Neuronal stem cell (in vitro differentiated cells): ENCODE results near the gene PHLDB1.

Experiments
- DNase-seq: peaks from one replicate; pipeline ENCODE4 v3.0.0-alpha.2; 2013; ENCODE audit warnings: low spot score
- H2AFZ ChIP-seq: one replicate; pipeline ENCODE4 v1.6.1; 2013; ENCODE audit warnings: mild to moderate bottlenecking, low read length, inconsistent platforms
- H2AK5ac ChIP-seq: 2 replicates; pipeline ENCODE4 v1.6.1; 2013; ENCODE audit warnings: low read depth, mild to moderate bottlenecking, inconsistent platforms, low read length, moderate library complexity, mixed read lengths
- H2BK120ac ChIP-seq: 2 replicates; pipeline ENCODE4 v1.6.1; 2013; ENCODE audit warnings: low read depth, mild to moderate bottlenecking, inconsistent platforms, low read length, moderate library complexity, mixed read lengths
- H2BK12ac ChIP-seq: one replicate; pipeline ENCODE4 v1.6.1; 2013; ENCODE audit warnings: low read length, inconsistent platforms
- H2BK15ac ChIP-seq: 2 replicates; pipeline ENCODE4 v1.6.1; 2013; ENCODE audit warnings: mild to moderate bottlenecking, low read length, inconsistent platforms, mixed read lengths
- H2BK5ac ChIP-seq: one replicate; pipeline ENCODE4 v1.6.1; 2013; ENCODE audit warnings: inconsistent platforms, mild to moderate bottlenecking, low read length, moderate library complexity
- H3K14ac ChIP-seq: one replicate; pipeline ENCODE4 v1.6.1; 2013; ENCODE audit warnings: low read length, inconsistent platforms
- H3K18ac ChIP-seq: 2 replicates; pipeline ENCODE4 v1.6.1; 2013; ENCODE audit warnings: low read length, inconsistent platforms
- H3K23ac ChIP-seq: 2 replicates; pipeline ENCODE4 v1.6.1; 2013; ENCODE audit warnings: low read depth, mild to moderate bottlenecking, mixed read lengths, low read length, inconsistent platforms; ENCODE audit not compliant: poor library complexity
- H3K27ac ChIP-seq: replicated peaks from 3 replicates; pipeline ENCODE4 v1.5.1; 2013; ENCODE audit warnings: low read length, inconsistent platforms
- H3K27me3 ChIP-seq, 3 experiments: 2 replicates each; pipeline ENCODE4 v1.6.1; 2013; ENCODE audit warnings: low read length in 3 of 3, mild to moderate bottlenecking in 2 of 3, inconsistent platforms in 1 of 3, low read depth in 1 of 3, mixed read lengths in 1 of 3, moderate library complexity in 1 of 3; ENCODE audit not compliant: control insufficient read depth in 3 of 3, insufficient read depth in 3 of 3
- H3K36me3 ChIP-seq, 2 donors: replicated peaks in 1 of 2; 2 replicates each; pipeline ENCODE4 v1.6.1; 2013; ENCODE audit warnings: low read length in 2 of 2; ENCODE audit not compliant: control insufficient read depth in 2 of 2, insufficient read depth in 2 of 2
- H3K4ac ChIP-seq: 2 replicates; pipeline ENCODE4 v1.6.1; 2013; ENCODE audit warnings: inconsistent platforms, mild to moderate bottlenecking, low read length, moderate library complexity
- H3K4me1 ChIP-seq, 2 donors: 1 replicate in 1 of 2; 2 replicates in 1 of 2; pipeline ENCODE4 v1.6.1; 2013; ENCODE audit warnings: low read length in 2 of 2, low read depth in 1 of 2; ENCODE audit not compliant: control insufficient read depth in 2 of 2, insufficient read depth in 1 of 2
- H3K4me2 ChIP-seq: one replicate; pipeline ENCODE4 v1.6.1; 2013; ENCODE audit warnings: mild to moderate bottlenecking, low read length, inconsistent platforms; ENCODE audit not compliant: insufficient read depth, poor library complexity, severe bottlenecking
- H3K4me3 ChIP-seq, 2 donors: 2 replicates each; pipeline ENCODE4 v1.5.1; 2013; ENCODE audit warnings: low read length in 2 of 2, mild to moderate bottlenecking in 2 of 2, inconsistent platforms in 1 of 2, moderate library complexity in 1 of 2
- H3K79me1 ChIP-seq: one replicate; pipeline ENCODE4 v1.6.1; 2013; ENCODE audit warnings: low read depth, mild to moderate bottlenecking, inconsistent platforms, low read length, moderate library complexity
- H3K9ac ChIP-seq: one replicate; pipeline ENCODE4 v1.6.1; 2013; ENCODE audit warnings: mild to moderate bottlenecking, low read depth, low read length, inconsistent platforms; ENCODE audit not compliant: poor library complexity
- H3K9me3 ChIP-seq, 2 donors: replicated peaks in 1 of 2; 2 replicates each; pipeline versions ENCODE3 to v1.6.1; 2013; ENCODE audit warnings: low read length in 2 of 2, mild to moderate bottlenecking in 2 of 2, inconsistent platforms in 1 of 2, low read depth in 1 of 2, mixed read lengths in 1 of 2, moderate library complexity in 1 of 2; ENCODE audit not compliant: control insufficient read depth in 2 of 2, insufficient read depth in 1 of 2
- H4K8ac ChIP-seq: one replicate; pipeline ENCODE4 v1.6.1; 2013; ENCODE audit warnings: low read depth, mild to moderate bottlenecking, inconsistent platforms, low read length, moderate library complexity
- H4K91ac ChIP-seq: one replicate; pipeline ENCODE4 v1.6.1; 2013; ENCODE audit warnings: low read length, low read depth, mild to moderate bottlenecking, inconsistent platforms; ENCODE audit not compliant: poor library complexity
- WGBS, 2 donors: extraction: QIAGEN DNeasy Blood & Tissue Kit; methylation state at CpG; one replicate each; pipeline ENCODE4 v1.1.7; 2013; ENCODE audit warnings: missing lambda C conversion rate in 2 of 2, mixed read lengths in 1 of 2; ENCODE audit not compliant: insufficient read length in 2 of 2, insufficient replicate concordance in 1 of 2; ENCODE audit errors: extremely low coverage in 2 of 2; 5-methylcytosine and 5-hydroxymethylcytosine counted together

PHLDB1 gene

GRCh38 chr11:118657709-118658428 is 50.5 kb downstream of the PHLDB1 start:
- no peaks in the 10 kb centered on the region for H3K27me3 ChIP-seq
- peak overlapping the region; percentile 34 for H3K18ac ChIP-seq
- H3K9ac ChIP-seq, result peak overlapping the region; percentile 74
- no peak overlapping the region for H2BK12ac ChIP-seq
- peak overlapping the region; percentile 59 for H2BK5ac ChIP-seq
- H2AFZ ChIP-seq, result no peak overlapping the region
- H3K4me3 ChIP-seq, result no peak overlapping the region
- peaks cover 23 to 25% of the 10 kb centered on the region in 2 donors for H3K4me1 ChIP-seq
- no peak for DNase-seq
- no peak overlapping the region for H4K8ac ChIP-seq
- H2BK120ac ChIP-seq, result no peak overlapping the region
- H3K36me3 ChIP-seq, result peaks cover 33 to 63% of the 10 kb centered on the region in 2 donors
- no peak overlapping the region for H3K27ac ChIP-seq
- no CpG with 5 or more reads among the region's 16 CpGs for WGBS, 2 donors
- peak overlapping the region; percentile 16 for H2BK15ac ChIP-seq
- no peaks in the 10 kb centered on the region for H3K9me3 ChIP-seq
- no peak overlapping the region for H4K91ac ChIP-seq
- H3K79me1 ChIP-seq, result peaks cover 1% of the 10 kb centered on the region
- no peak overlapping the region for H3K4me2 ChIP-seq
- peak overlapping the region; percentile 29 for H3K23ac ChIP-seq
- H3K14ac ChIP-seq, result no peak overlapping the region
- no peak overlapping the region for H3K4ac ChIP-seq
- no peak overlapping the region for H2AK5ac ChIP-seq

DNA sequence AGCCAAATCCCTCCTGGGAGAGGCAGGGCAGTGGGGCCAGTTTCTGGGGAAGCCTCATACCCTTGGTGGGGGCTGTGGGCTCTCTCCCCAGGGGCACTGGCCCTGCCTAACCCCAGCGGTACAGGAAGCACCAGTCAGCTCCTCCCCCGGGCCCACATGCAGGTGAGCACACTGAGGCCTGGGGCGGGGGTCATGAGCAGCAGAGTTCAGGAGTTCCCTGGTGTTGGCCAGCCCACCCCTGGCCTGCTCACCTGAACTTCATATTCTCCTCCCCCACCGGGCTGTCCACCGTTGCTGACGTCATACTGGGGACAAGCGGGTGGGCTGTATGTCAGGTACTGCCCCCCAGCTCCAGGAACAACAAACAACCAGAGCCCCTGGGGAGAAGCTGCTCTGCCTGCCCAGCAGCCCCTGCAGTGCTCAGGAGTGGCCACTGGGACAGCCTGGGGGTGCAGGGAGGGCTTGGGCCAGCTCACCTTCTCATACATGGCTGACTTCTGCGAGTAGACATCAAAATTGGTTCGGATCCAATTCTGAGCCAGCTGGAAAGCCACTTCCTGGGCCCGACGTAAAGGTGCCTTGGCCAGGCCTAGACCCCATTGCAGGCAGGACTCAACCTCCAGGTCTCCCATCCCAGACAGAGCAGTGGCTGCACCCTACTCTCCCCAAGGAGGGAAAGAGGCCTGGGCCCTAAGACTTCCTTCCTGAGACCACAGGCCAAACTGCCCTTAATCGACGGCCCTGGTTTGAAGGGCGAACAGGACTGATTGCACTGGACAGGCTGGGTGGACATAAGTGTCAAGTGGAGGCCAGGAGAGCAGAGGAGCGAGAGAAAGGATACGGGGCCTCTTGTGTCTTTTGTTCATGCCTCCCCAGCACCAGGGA is 51.3 kb downstream of the PHLDB1 start:
- Histone ChIP-seq H3K14ac (peak overlapping the region; percentile 39), H3K9ac (peak overlapping the region; percentile 74), H3K4me1 (peaks cover 25 to 26% of the 10 kb centered on the region in 2 donors), H3K4me2 (no peak overlapping the region), H2BK12ac (no peak overlapping the region), H4K91ac (no peak overlapping the region), H3K18ac (peak overlapping the region; percentile 73), H2BK120ac (no peak overlapping the region), H3K36me3 (peaks cover 25 to 55% of the 10 kb centered on the region in 2 donors), H3K4me3 (no peak overlapping the region), H2BK15ac (peak overlapping the region; percentile 16), H3K23ac (peak overlapping the region; percentile 29), H3K4ac (no peak overlapping the region), H3K27ac (peak overlapping the region; percentile 1), H3K79me1 (peaks cover 1% of the 10 kb centered on the region), H4K8ac (peak overlapping the region; percentile 87), H3K9me3 (no peaks in the 10 kb centered on the region), H2AFZ (peak overlapping the region; percentile 7), H2AK5ac (peak overlapping the region; percentile 13), H2BK5ac (peak overlapping the region; percentile 59), H3K27me3 (no peaks in the 10 kb centered on the region)
- no peak for DNase-seq
- WGBS, 2 donors, result no CpG with 5 or more reads among the region's 16 CpGs

GRCh38 chr11:118659314-118659952 is 52.0 kb downstream of the PHLDB1 start:
- H2BK120ac ChIP-seq, result no peak overlapping the region

More at GRCh38 chr11:118659314-118659952, 52.0 kb downstream of the PHLDB1 start:
- H3K4me2 ChIP-seq, result no peak overlapping the region
- H3K23ac ChIP-seq, result no peak overlapping the region
- no peaks in the 10 kb centered on the region for H3K27me3 ChIP-seq
- no peak overlapping the region for H3K4me3 ChIP-seq
- H4K8ac ChIP-seq, result no peak overlapping the region
- H3K18ac ChIP-seq, result peak overlapping the region; percentile 73
- peak overlapping the region; percentile 60 for H2AK5ac ChIP-seq
- no CpG with 5 or more reads among the region's 26 CpGs for WGBS, 2 donors
- H2BK12ac ChIP-seq, result no peak overlapping the region
- peaks cover 20 to 47% of the 10 kb centered on the region in 2 donors for H3K36me3 ChIP-seq
- H3K9ac ChIP-seq, result no peak overlapping the region
- peak overlapping the region; percentile 39 for H3K14ac ChIP-seq
- peak; percentile 85 for DNase-seq
- H4K91ac ChIP-seq, result no peak overlapping the region
- peak overlapping the region; percentile 7 for H2AFZ ChIP-seq
- H3K9me3 ChIP-seq, result no peaks in the 10 kb centered on the region
- no peak overlapping the region for H2BK5ac ChIP-seq
- H2BK15ac ChIP-seq, result no peak overlapping the region
- H3K79me1 ChIP-seq, result peaks cover 1% of the 10 kb centered on the region
- no peak overlapping the region for H3K27ac ChIP-seq
- H3K4me1 ChIP-seq, result peaks cover 25 to 26% of the 10 kb centered on the region in 2 donors
- no peak overlapping the region for H3K4ac ChIP-seq
